MG63 (cell line): Measurements from ENCODE around the gene OAT. TPM values are rescaled to one million over a fixed set of nuclear protein-coding genes. Genes with fewer than 3 reads are reported as not detected.
A peak's percentile ranks its signal among the peaks of the same experiment; 100 is the strongest.

ENCODE experiments used
- DNase-seq: peaks from one replicate; pipeline ENCODE4 v3.0.0-alpha.2; 2020
- H3K27me3 ChIP-seq: fragments of 250-450 bp; sonication (Bioruptor Pico); 2 replicates; pipeline ENCODE4 v1.5.1; 2020; ENCODE audit warnings: mild to moderate bottlenecking, moderate library complexity
- H3K36me3 ChIP-seq: fragments of 250-450 bp; sonication (Bioruptor Pico); 2 replicates; pipeline ENCODE4 v1.5.1; 2020; ENCODE audit warnings: mild to moderate bottlenecking, moderate library complexity
- H3K4me3 ChIP-seq: fragments of 250-450 bp; sonication (Bioruptor Pico); 2 replicates; pipeline ENCODE4 v1.5.1; 2020; ENCODE audit warnings: mild to moderate bottlenecking, moderate library complexity
- H3K9me3 ChIP-seq: fragments of 250-450 bp; sonication (Bioruptor Pico); 2 replicates; pipeline ENCODE4 v1.5.1; 2020; ENCODE audit warnings: mild to moderate bottlenecking, moderate library complexity
- total RNA-seq: library from RNA; depleted of rRNA; stranded (reverse); fragments of >200 nt; shearing (Covaris generic); gene quantifications from 2 replicates; pipeline ENCODE4 v1.2.3, GENCODE V29; 2014; ENCODE audit warnings: low replicate concordance; rRNA removed

OAT gene
- total RNA-seq, 1 experiment from 2014 or later = 223 TPM

- Histone ChIP-seq H3K9me3 (peaks cover 4% of the 10 kb centered on the region; the same call in 1 of the 2 replicates), H3K36me3 (no peaks in the 10 kb centered on the region), H3K4me3 (peak overlapping the region; percentile 21), H3K27me3 (no peaks in the 10 kb centered on the region)
- DNase-seq = peak; percentile 66
Measured at GRCh38 chr10:124354411-124355382, 64.0 kb downstream of the OAT start.

- no peaks in the 10 kb centered on the region for H3K27me3 ChIP-seq
- no peak for DNase-seq
- no peak overlapping the region for H3K4me3 ChIP-seq
- H3K9me3 ChIP-seq = peaks cover 2% of the 10 kb centered on the region; the same call in 1 of the 2 replicates
- H3K36me3 ChIP-seq = no peaks in the 10 kb centered on the region
Measured at GRCh38 chr10:124353896-124354295, 64.8 kb downstream of the OAT start.

GRCh38 chr10:124353091-124353815, 65.5 kb downstream of the OAT start:
- no peak for DNase-seq
- Histone ChIP-seq H3K36me3 (no peaks in the 10 kb centered on the region), H3K4me3 (no peak overlapping the region), H3K9me3 (no peaks in the 10 kb centered on the region), H3K27me3 (no peaks in the 10 kb centered on the region)

GRCh38 chr10:124351481-124352220, 67.1 kb downstream of the OAT start:
- H3K9me3 ChIP-seq = no peaks in the 10 kb centered on the region
- peak; percentile 60 for DNase-seq
- no peaks in the 10 kb centered on the region for H3K36me3 ChIP-seq
- no peak overlapping the region for H3K4me3 ChIP-seq
- no peaks in the 10 kb centered on the region for H3K27me3 ChIP-seq

- no peak for DNase-seq
- H3K27me3 ChIP-seq = no peaks in the 10 kb centered on the region
- no peak overlapping the region for H3K4me3 ChIP-seq
- no peaks in the 10 kb centered on the region for H3K36me3 ChIP-seq
- no peaks in the 10 kb centered on the region for H3K9me3 ChIP-seq
Measured at GRCh38 chr10:124350806-124351205, 67.9 kb downstream of the OAT start.

GRCh38 chr10:124349996-124350280, 68.8 kb downstream of the OAT start:
- DNase-seq = no peak
- H3K36me3 ChIP-seq = no peaks in the 10 kb centered on the region
- no peak overlapping the region for H3K4me3 ChIP-seq
- H3K9me3 ChIP-seq = no peaks in the 10 kb centered on the region
- no peaks in the 10 kb centered on the region for H3K27me3 ChIP-seq

- Histone ChIP-seq H3K9me3 (no peaks in the 10 kb centered on the region), H3K4me3 (no peak overlapping the region), H3K27me3 (no peaks in the 10 kb centered on the region), H3K36me3 (no peaks in the 10 kb centered on the region)
- DNase-seq = no peak
Measured at GRCh38 chr10:124349231-124349995, 69.3 kb downstream of the OAT start.

- Histone ChIP-seq H3K36me3 (no peaks in the 10 kb centered on the region), H3K27me3 (no peaks in the 10 kb centered on the region), H3K9me3 (no peaks in the 10 kb centered on the region), H3K4me3 (no peak overlapping the region)
- DNase-seq = no peak
Measured at GRCh38 chr10:124348801-124349200, 69.9 kb downstream of the OAT start.

GRCh38 chr10:124347956-124348355, 70.8 kb downstream of the OAT start:
- Histone ChIP-seq H3K9me3 (no peaks in the 10 kb centered on the region), H3K4me3 (no peak overlapping the region), H3K27me3 (no peaks in the 10 kb centered on the region), H3K36me3 (no peaks in the 10 kb centered on the region)
- no peak for DNase-seq

Other genes with a start within 250 kb of the OAT start
- 0.36 TPM in 1 of 2 replicates, not detected in the other for gene NKX1-2, start 31.1 kb upstream of the OAT start, total RNA-seq
- gene LHPP, start 42.9 kb upstream of the OAT start, total RNA-seq = 4.8 and 17.0 TPM in 2 replicates